Fibroblast of skin of right biceps (primary cell): ENCODE results near the gene HMX3.

Experiments
- DNase-seq: peaks from one replicate; pipeline ENCODE4 v3.0.0-alpha.2; 2013

The HMX3 gene

DNA sequence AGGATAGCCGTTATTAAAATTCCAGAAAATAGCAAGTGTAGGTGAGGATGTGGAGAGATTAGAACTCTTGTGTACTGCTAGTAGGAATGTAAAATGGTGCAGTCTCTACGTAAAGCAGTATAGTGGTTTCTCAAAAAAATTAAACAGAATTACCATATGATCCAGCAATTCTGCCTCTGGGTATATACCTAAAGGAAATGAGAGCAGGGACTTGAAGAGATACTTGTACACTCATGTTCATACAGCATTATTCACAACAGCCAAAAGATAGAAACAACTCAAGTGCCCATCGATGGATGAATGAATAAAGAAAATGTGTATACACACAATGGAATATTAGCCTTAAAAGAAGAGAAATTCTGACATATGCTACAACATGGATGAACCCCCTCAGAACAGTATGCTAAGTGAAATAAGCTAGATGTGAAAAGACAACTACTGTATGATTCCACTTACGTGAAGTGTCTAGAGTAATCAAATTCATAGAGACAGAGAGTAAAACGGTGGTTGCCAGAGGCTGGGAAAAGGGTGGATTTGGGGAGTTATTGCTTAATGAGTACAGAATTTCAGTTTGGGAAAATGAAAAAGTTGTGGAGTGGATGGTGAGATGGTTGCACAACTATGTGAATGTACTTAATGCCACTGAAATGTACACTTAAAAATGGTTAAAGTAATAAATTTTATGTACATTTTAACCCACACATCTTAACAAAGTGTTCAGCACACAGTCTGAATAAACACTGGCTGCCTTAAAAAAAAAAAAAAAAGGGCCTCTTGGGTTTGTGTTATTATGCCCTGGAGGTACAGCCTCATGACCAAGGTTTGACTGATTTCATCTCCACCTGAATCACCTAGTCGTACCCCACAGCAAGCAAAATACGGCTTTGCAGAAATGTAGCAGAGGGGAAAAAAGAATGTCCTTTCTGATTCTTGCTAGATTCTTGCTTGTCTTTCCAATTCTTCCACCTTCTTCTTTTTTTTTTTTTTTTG lies 44.6 kb downstream of the HMX3 start:
- no peak for DNase-seq

DNA sequence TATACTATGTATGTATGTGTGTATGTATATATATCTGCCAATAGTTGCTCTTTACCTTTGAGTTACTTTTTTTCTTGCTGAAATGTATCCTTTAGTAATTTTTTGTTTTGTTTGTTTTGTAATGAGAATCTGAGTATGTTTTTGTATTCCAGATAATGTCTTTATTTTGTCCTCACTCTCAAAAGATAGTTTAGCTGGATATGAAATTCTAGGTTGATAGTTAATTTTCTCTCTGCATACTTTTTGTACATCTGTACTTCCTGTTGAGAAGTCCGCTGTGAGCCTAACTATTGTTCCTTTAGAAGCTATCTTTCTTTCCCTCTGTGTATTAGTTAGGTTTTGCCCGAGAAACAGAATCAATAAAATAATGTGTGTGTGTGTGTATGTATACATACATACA lies 48.0 kb downstream of the HMX3 start:
- no peak for DNase-seq

DNA sequence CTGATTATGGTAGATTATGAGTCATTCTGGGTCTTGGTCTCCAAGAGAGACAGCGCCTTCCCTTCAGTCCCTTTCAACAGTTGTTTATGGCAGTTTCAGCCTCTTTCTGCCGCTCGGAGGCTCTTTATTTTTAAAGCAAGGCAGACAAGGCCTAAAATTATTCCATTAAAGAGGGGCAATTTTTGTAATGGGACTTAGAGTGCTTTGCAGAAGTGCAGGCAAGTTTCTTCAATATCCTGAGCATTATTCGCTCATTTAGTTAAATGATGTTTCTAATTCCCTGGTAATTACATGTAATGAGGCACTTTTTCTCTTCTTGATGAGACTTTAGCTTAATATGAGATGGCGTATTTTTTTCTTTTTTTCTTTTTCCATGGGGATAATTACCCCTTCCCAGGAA lies 52.0 kb downstream of the HMX3 start:
- no peak for DNase-seq
